Measurements from ENCODE around the gene C1R. TPM values are rescaled to one million over a fixed set of nuclear protein-coding genes. Genes with fewer than 3 reads are reported as not detected.

C1R gene
- total RNA-seq, 1 experiment from 2014 or later = 19.0 TPM

GRCh38 chr12:7103837-7104584 is 11.8 kb upstream of the C1R start:
- no peak for DNase-seq (ENCODE audit: low read depth)
- in situ Hi-C loops (cut with HindIII; ENCODE audit: low pct_unique_long_range_greater_than_20kb, low sequenced_read_pairs) = loop anchor here (10.0 kb wide), 1 partner anchor 99 kb away; no protein-coding TSS in a partner anchor

GRCh38 chr12:7102582-7102981 is 10.3 kb upstream of the C1R start:
- no peak for DNase-seq (ENCODE audit: low read depth)
- in situ Hi-C loops (cut with HindIII; ENCODE audit: low pct_unique_long_range_greater_than_20kb, low sequenced_read_pairs) = loop anchor here (10.0 kb wide), 1 partner anchor 98 kb away; no protein-coding TSS in a partner anchor

- in situ Hi-C loops (cut with HindIII; ENCODE audit: low pct_unique_long_range_greater_than_20kb, low sequenced_read_pairs) = loop anchor here (10.0 kb wide), 1 partner anchor 97 kb away; no protein-coding TSS in a partner anchor
- DNase-seq (ENCODE audit: low read depth) = no peak
These were observed 9.5 kb upstream of the C1R start for GRCh38 chr12:7101694-7102131.

GRCh38 chr12:7101047-7101693 is 8.9 kb upstream of the C1R start:
- in situ Hi-C loops (cut with HindIII; ENCODE audit: low pct_unique_long_range_greater_than_20kb, low sequenced_read_pairs) = loop anchor here (10.0 kb wide), 1 partner anchor 96 kb away; no protein-coding TSS in a partner anchor
- no peak for DNase-seq (ENCODE audit: low read depth)

GRCh38 chr12:7100239-7100638 is 8.0 kb upstream of the C1R start:
- DNase-seq (ENCODE audit: low read depth) = no peak
- in situ Hi-C loops (cut with HindIII; ENCODE audit: low pct_unique_long_range_greater_than_20kb, low sequenced_read_pairs) = loop anchor here (10.0 kb wide), 1 partner anchor 95 kb away; no protein-coding TSS in a partner anchor

- in situ Hi-C loops (cut with HindIII; ENCODE audit: low pct_unique_long_range_greater_than_20kb, low sequenced_read_pairs) = no loop called here
- no peak for DNase-seq (ENCODE audit: low read depth)
These were observed 7.2 kb upstream of the C1R start for GRCh38 chr12:7099290-7099996.

- no peak for DNase-seq (ENCODE audit: low read depth)
- in situ Hi-C loops (cut with HindIII; ENCODE audit: low pct_unique_long_range_greater_than_20kb, low sequenced_read_pairs) = no loop called here
These were observed 4.7 kb upstream of the C1R start for GRCh38 chr12:7096979-7097378.

GRCh38 chr12:7096006-7096932 is 4.0 kb upstream of the C1R start:
- in situ Hi-C loops (cut with HindIII; ENCODE audit: low pct_unique_long_range_greater_than_20kb, low sequenced_read_pairs) = no loop called here

GRCh38 chr12:7093892-7094291 is 1.6 kb upstream of the C1R start:
- in situ Hi-C loops (cut with HindIII; ENCODE audit: low pct_unique_long_range_greater_than_20kb, low sequenced_read_pairs) = no loop called here
- DNase-seq (ENCODE audit: low read depth) = no peak

More at GRCh38 chr12:7096006-7096932, 4.0 kb upstream of the C1R start:
- DNase-seq (ENCODE audit: low read depth) = no peak

- no peak for DNase-seq (ENCODE audit: low read depth)
- in situ Hi-C loops (cut with HindIII; ENCODE audit: low pct_unique_long_range_greater_than_20kb, low sequenced_read_pairs) = no loop called here
These were observed 1.2 kb upstream of the C1R start for GRCh38 chr12:7093486-7093885.

GRCh38 chr12:7092986-7093460 is 778 bp upstream of the C1R start:
- DNase-seq (ENCODE audit: low read depth) = no peak
- in situ Hi-C loops (cut with HindIII; ENCODE audit: low pct_unique_long_range_greater_than_20kb, low sequenced_read_pairs) = no loop called here

GRCh38 chr12:7091660-7092228 is 501 bp downstream of the C1R start:
- DNase-seq (ENCODE audit: low read depth) = no peak
- in situ Hi-C loops (cut with HindIII; ENCODE audit: low pct_unique_long_range_greater_than_20kb, low sequenced_read_pairs) = no loop called here

- no peak for DNase-seq (ENCODE audit: low read depth)
- in situ Hi-C loops (cut with HindIII; ENCODE audit: low pct_unique_long_range_greater_than_20kb, low sequenced_read_pairs) = no loop called here
These were observed 1.1 kb downstream of the C1R start for GRCh38 chr12:7091171-7091570.

GRCh38 chr12:7090222-7090998 is 1.8 kb downstream of the C1R start:
- no peak for DNase-seq (ENCODE audit: low read depth)
- in situ Hi-C loops (cut with HindIII; ENCODE audit: low pct_unique_long_range_greater_than_20kb, low sequenced_read_pairs) = no loop called here

GRCh38 chr12:7089196-7089871 is 2.9 kb downstream of the C1R start:
- DNase-seq (ENCODE audit: low read depth) = no peak
- in situ Hi-C loops (cut with HindIII; ENCODE audit: low pct_unique_long_range_greater_than_20kb, low sequenced_read_pairs) = no loop called here

GRCh38 chr12:7083125-7083524 is 9.1 kb downstream of the C1R start:
- in situ Hi-C loops (cut with HindIII; ENCODE audit: low pct_unique_long_range_greater_than_20kb, low sequenced_read_pairs) = no loop called here
- DNase-seq (ENCODE audit: low read depth) = no peak
